Body of pancreas (tissue), 4 donors: Measurements from ENCODE around the gene FUBP3. TPM values are rescaled to one million over a fixed set of nuclear protein-coding genes. Genes with fewer than 3 reads are reported as not detected.
A peak's percentile ranks its signal among the peaks of the same experiment; 100 is the strongest.

Experiments
- ATAC-seq: fragments of 150-250 bp; one replicate; pipeline ENCODE4 v1.9.1; 2016
- DNase-seq, 4 donors: peaks; one replicate each; pipeline ENCODE4 v3.0.0-alpha.2; 2019
- H3K27ac ChIP-seq, 4 donors: fragments of 200-600 bp; sonication (generic); 1 replicate in 3 of 4; 2 replicates in 1 of 4; pipeline versions ENCODE4 v1.5.1 to v1.6.1; 2016 to 2019; ENCODE audit warnings: mild to moderate bottlenecking in 1 of 4, mixed read lengths in 1 of 4, moderate library complexity in 1 of 4
- H3K27me3 ChIP-seq, 2 donors: fragments of 200-600 bp; sonication (generic); one replicate each; pipeline ENCODE4 v1.6.0; 2016; ENCODE audit warnings: mild to moderate bottlenecking in 1 of 2
- H3K36me3 ChIP-seq, 2 donors: fragments of 200-600 bp; sonication (generic); replicated peaks in 1 of 2; 2 replicates each; pipeline ENCODE4 v1.5.1; 2016; ENCODE audit warnings: low read depth in 2 of 2; ENCODE audit not compliant: insufficient read depth in 1 of 2
- H3K4me1 ChIP-seq: fragments of 200-600 bp; sonication (generic); one replicate; pipeline ENCODE4 v1.6.0; 2016
- H3K4me3 ChIP-seq, 2 donors: fragments of 200-600 bp; sonication (generic); 1 replicate in 1 of 2; 2 replicates in 1 of 2; pipeline ENCODE4 v1.5.1; 2016 to 2019
- H3K9me3 ChIP-seq, 3 donors: fragments of 200-600 bp; sonication (generic); 1 replicate in 2 of 3; 2 replicates in 1 of 3; pipeline ENCODE4 v1.5.1; 2016
- POLR2A ChIP-seq, 3 donors: fragments of 450-650 bp; IDR thresholded peaks; one replicate each; pipeline ENCODE4 v1.6.1; 2016; ENCODE audit warnings: antibody characterized with exemption in 3 of 3, mild to moderate bottlenecking in 2 of 3
- WGBS, 2 donors: methylation state at CpG; one replicate each; pipeline ENCODE4 v1.1.5; 2017; 5-methylcytosine and 5-hydroxymethylcytosine counted together
- intact Hi-C: fragments of 100-400 bp; cut with DNase I; formaldehyde crosslinking; loops from one replicate; pipeline ENCODE4 v1.15.1; 2023
- total RNA-seq, 2 donors: library from RNA; depleted of rRNA; stranded (reverse); fragments of >200 nt; gene quantifications; one replicate each; pipeline ENCODE4 v1.1.0, GENCODE V29; 2016
- TF ChIP-seq, protein P1 (sequence below), 7 experiments: fragments of 450-650 bp in 4 of 7; fragments of 200-600 bp in 3 of 7; sonication (generic) in 3 of 7; IDR thresholded peaks; one replicate each; pipeline ENCODE4 v1.5.1; 2016 to 2019; ENCODE audit warnings: antibody characterized with exemption in 7 of 7

The FUBP3 gene
- total RNA-seq, 2 donors from 2014 or later = 16.6 to 30.3 TPM

DNA sequence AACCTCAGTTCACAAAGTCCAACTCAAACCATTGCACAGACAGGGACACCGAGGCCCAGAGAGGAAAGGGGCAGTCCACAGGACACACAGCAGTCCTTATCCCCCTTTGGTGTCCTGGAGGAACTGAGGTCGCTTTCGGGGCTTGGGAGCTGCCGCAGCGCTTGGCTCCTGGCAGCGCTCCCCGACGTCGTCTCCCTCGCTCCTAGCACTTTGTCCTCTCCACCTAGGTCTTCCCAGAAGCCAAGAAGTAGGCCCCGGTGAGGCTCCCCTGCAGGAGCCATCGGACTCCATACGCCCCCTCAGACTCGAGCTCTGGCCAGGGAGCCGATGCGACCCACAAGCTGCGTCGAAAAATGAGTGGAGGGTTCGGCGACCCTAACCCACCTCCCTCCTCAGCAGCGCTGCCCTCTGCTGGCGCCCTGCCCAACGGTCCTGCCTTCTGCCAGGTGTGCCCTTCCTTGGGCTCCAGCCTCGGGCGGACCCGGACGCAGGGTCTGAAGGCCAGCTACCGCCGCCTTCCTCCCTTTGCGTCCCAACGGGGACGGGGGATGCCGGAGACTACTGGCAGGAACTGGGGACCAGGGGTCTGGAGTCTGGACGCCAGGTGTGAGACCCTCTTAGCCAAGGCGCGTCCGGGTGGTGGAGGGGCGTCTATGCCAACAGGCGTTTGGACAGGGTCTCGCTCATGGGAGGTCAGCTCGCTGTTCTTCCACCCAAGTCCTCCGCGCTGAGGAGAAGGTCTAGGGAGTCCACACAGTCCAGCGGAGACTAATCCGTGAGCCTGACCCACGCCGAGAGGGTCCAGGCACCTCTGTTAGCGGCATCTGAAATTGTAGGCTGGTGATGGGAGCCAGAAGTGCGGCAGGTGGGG is 83.0 kb downstream of the FUBP3 start:
- intact Hi-C loops = no loop called here
- peaks cover 4 to 71% of the 10 kb centered on the region in 2 donors for H3K27me3 ChIP-seq

DNA sequence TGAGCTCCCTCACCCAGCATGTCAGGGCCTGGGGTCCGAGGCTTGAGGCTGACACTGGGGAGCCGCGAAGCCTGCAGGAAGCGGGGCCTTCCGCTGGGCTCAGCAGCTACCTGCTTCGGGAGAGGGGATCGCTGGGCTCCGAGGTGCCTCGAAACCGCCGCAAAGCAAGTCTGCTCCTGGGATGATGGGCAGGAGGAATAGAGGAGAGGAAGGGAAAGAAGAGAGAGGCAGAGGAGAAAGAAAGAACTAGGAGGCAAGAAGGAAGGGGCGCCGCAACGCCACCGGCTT is 83.5 kb downstream of the FUBP3 start:
- no peak overlapping the region for H3K4me3 ChIP-seq
- peaks cover 68% of the 10 kb centered on the region for H3K4me1 ChIP-seq
- DNase-seq = no peak
- no peak for ATAC-seq
- intact Hi-C loops = no loop called here
- H3K27me3 ChIP-seq = peaks cover 4 to 74% of the 10 kb centered on the region in 2 donors
- H3K9me3 ChIP-seq = no peaks in the 10 kb centered on the region
- H3K27ac ChIP-seq = no peak overlapping the region
- WGBS, 2 donors = 6 to 10% methylated on average over 15 of the region's 15 CpGs
- no peaks in the 10 kb centered on the region for H3K36me3 ChIP-seq
- TF ChIP-seq, protein P1, sequence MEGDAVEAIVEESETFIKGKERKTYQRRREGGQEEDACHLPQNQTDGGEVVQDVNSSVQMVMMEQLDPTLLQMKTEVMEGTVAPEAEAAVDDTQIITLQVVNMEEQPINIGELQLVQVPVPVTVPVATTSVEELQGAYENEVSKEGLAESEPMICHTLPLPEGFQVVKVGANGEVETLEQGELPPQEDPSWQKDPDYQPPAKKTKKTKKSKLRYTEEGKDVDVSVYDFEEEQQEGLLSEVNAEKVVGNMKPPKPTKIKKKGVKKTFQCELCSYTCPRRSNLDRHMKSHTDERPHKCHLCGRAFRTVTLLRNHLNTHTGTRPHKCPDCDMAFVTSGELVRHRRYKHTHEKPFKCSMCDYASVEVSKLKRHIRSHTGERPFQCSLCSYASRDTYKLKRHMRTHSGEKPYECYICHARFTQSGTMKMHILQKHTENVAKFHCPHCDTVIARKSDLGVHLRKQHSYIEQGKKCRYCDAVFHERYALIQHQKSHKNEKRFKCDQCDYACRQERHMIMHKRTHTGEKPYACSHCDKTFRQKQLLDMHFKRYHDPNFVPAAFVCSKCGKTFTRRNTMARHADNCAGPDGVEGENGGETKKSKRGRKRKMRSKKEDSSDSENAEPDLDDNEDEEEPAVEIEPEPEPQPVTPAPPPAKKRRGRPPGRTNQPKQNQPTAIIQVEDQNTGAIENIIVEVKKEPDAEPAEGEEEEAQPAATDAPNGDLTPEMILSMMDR (IDR thresholded peaks at IDR 0.05) = no peak
- TF ChIP-seq POLR2A (IDR thresholded peaks at IDR 0.05) = no peak

More for the DNA sequence above, 83.0 kb downstream of the FUBP3 start:
- WGBS, 2 donors = 5 to 27% methylated on average over 3 to 49 of the region's 49 CpGs
- no peak for DNase-seq
- H3K4me1 ChIP-seq = peaks cover 68% of the 10 kb centered on the region
- H3K36me3 ChIP-seq = no peaks in the 10 kb centered on the region
- H3K4me3 ChIP-seq = no peak overlapping the region
- no peak overlapping the region for H3K27ac ChIP-seq
- H3K9me3 ChIP-seq = no peaks in the 10 kb centered on the region
- no peak for ATAC-seq
- TF ChIP-seq POLR2A (IDR thresholded peaks at IDR 0.05) = no peak
- TF ChIP-seq, protein P1 (IDR thresholded peaks at IDR 0.05) = no peak

DNA sequence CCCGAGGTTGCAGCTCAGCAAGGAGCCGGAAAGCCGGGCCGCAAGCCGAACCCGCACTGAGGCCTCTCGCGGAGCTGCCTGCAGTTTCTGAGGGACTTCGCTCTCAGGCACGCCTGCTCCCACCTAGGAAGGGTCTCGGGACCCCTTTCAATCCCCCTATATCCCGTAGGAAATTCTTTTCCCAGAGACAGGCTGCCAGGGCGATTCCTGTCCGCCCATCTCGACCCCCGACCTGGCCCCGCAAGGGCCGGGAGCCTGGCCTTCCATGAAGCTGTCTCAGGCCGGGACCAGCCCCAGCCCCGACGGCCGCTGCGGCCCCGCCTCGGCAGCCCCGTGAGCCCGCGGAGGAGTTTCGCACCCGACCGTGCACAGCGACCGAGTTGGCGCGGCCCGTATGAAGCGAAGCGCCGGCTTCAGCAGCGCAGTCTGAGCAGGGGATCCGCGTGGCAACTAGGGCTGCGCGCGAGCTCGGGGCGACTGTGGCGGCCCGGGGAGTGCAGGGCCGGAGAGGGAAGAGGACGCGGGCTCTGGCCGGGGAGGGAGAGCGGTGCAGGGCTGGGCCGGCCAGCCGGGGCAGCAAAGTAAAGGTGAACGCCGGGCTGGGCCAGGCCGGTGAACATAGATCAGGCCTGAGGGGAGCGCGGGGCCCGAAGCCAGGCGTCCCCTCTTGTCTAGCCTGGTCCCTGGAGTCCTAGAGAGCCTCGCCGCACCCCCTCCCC is 84.0 kb downstream of the FUBP3 start:
- DNase-seq (no peak), ATAC-seq (peak; percentile 10)
- Histone ChIP-seq H3K27ac (no peak overlapping the region), H3K36me3 (no peaks in the 10 kb centered on the region), H3K9me3 (no peaks in the 10 kb centered on the region), H3K27me3 (peaks cover 4 to 74% of the 10 kb centered on the region in 2 donors), H3K4me3 (no peak overlapping the region), H3K4me1 (peaks cover 68% of the 10 kb centered on the region)
- no peak for TF ChIP-seq POLR2A (IDR thresholded peaks at IDR 0.05)
- TF ChIP-seq, protein P1 (IDR thresholded peaks at IDR 0.05) = no peak
- intact Hi-C loops = no loop called here
- 2 to 4% methylated on average over 9 to 63 of the region's 65 CpGs for WGBS, 2 donors

DNA sequence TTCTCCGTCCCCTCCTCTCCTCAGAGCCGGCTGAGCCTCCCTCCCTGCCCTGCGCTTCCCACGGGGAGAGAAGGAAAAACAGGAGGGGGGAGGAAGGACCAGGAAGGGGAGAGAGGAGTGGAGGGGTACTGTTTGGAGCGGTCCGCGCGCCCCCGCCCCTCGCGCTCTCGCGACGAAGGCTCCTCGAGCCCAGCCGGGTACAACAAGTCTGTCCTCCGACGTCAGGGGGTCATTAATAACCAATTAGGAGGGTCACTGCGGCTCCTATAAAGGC is 84.5 kb downstream of the FUBP3 start:
- no peak for TF ChIP-seq POLR2A (IDR thresholded peaks at IDR 0.05)
- TF ChIP-seq, protein P1 (IDR thresholded peaks at IDR 0.05) = no peak
- intact Hi-C loops = no loop called here
- H3K36me3 ChIP-seq = no peaks in the 10 kb centered on the region
- ATAC-seq = peak; percentile 9
- WGBS, 2 donors = 1 to 3% methylated on average over 15 to 19 of the region's 19 CpGs
- H3K27me3 ChIP-seq = peaks cover 4 to 74% of the 10 kb centered on the region in 2 donors
- no peak overlapping the region for H3K27ac ChIP-seq
- peaks cover 68% of the 10 kb centered on the region for H3K4me1 ChIP-seq
- DNase-seq = no peak
- no peaks in the 10 kb centered on the region for H3K9me3 ChIP-seq
- no peak overlapping the region for H3K4me3 ChIP-seq
